MM.1S (cell line): ENCODE data around the gene CTNNA2.

Experiments used
- CTCF ChIP-seq: fragments of 300-600 bp; sonication (generic); IDR thresholded peaks from 2 replicates; pipeline ENCODE4 v1.5.1; 2016; ENCODE audit warnings: antibody characterized with exemption, low read length, mixed read lengths
- EZH2 ChIP-seq: fragments of 300-600 bp; sonication (generic); optimal IDR thresholded peaks from 2 replicates; pipeline ENCODE3; 2017; ENCODE audit warnings: low read depth, mild to moderate bottlenecking, antibody characterized with exemption, low read length, mixed read lengths
- EZH2phosphoT487 ChIP-seq: fragments of 300-600 bp; sonication (generic); IDR thresholded peaks from 2 replicates; pipeline ENCODE4 v1.6.1; 2018; ENCODE audit warnings: antibody characterized with exemption, low read length

DNA sequence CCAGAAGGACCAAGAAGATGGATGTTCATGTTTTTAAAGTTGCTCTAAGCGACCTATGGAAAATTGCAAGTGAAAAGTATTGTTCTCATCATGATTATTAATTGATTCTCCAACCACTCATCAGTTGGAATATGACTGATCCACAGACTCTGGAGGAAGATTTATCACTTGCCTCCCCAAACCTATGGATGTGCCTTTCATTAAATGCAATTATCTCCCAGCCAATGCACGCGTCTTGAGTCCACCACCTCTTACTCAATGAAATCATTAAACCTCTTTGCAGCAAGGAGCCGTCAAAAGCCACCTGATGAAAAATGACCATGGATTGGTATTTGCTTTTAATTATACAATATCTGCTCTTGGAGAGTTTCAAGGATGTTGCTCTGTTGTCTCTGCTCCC is 626.1 kb downstream of the CTNNA2 start:
- no peak for TF ChIP-seq EZH2
- no peak for TF ChIP-seq CTCF
- TF ChIP-seq EZH2phosphoT487: no peak
